SW 1271 (cell line): ENCODE measurements around the gene CAMTA1.

ENCODE experiments used
- DNase-seq, 2 experiments: peaks; one replicate each; lab custom pipeline; 2025; lab: John Stamatoyannopoulos, UW

Gene CAMTA1

DNA sequence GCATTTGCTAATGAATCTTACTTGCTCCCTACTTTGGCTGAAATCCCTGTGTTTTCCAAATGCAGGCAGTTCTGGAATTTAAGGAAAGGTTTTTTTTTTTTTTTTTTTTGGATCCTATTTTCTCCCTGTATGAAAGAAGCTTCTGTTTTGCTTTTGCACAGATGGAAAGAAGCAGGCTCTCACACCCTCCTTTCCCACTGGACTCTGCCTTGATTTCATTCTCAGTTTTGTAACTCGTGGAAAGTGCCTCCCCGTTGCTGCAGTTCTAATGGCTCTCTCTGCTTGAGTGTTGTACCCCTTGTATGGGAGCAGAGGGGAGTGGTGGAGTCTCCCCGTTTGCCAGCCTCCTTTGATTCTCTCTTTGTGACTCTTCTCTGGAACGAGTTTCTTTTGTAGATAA is 291.9 kb downstream of the CAMTA1 start:
- no peak for DNase-seq

DNA sequence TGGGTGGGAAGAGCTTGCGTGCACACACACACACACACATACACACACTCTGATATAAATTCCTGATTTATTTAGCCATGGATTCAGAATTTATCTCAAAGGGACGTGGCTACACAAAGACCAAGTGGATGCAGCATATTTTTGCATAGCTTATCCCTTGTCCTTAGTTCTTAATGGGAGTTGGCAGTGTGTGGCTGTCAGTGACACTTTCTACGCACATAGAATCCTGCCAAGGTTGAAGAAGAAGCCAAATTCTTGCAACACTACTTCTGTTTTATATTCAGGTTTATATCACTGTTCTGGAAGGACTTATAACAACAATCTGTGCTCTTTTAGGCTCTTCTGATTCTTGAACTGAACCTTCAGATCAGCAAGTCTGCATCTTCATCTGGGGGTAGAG is 292.7 kb downstream of the CAMTA1 start:
- no peak for DNase-seq

DNA sequence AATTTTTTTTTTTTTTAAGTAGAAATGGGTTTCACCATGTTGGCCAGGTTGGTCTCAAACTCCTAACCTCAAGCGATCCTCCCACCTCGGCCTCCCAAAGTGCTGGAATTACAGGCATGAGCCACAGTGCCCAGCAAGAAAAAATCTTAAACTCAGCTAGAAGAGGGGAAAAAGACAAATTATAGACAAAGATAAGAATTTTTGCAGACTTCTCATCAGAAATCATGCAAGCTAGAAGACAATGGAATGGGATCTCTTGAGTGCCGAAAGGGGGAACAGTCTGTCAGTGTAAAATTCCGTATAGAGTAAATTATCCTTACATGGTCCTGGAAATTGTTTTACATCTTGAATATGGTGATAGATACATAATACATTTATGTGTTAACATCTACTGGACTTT is 294.4 kb downstream of the CAMTA1 start:
- DNase-seq: no peak

DNA sequence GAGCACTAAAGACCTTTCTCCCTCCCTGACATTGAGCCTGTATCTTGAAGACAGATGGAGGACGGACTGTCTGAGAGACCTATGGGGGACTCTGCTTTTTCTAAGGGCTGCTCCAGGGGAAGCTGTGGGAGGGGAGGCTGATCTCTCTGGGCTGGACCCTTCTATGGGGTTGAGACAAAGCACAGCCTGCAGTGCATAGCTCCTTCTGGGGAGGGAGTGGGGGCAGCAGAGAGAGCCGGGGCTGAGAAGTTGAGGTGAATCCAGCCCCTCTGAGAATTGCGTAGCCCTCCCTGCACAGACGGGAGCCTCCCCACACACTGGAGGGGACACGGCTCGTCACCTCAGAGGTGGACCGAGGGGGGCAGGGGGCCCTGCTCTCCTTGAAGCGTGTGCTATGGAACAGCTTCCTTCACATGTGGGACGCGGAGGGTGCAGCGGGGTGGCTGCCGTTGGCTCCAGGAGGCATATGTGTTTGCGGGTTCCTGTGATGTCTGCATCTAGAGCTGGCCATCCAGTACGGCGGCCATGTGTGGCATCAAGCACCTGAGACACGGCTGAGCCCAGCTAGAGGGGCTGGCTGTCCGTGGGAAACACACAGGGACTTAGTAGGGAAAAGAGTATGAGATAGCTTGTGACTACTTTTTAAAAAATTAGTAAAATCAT is 299.1 kb downstream of the CAMTA1 start:
- no peak for DNase-seq

DNA sequence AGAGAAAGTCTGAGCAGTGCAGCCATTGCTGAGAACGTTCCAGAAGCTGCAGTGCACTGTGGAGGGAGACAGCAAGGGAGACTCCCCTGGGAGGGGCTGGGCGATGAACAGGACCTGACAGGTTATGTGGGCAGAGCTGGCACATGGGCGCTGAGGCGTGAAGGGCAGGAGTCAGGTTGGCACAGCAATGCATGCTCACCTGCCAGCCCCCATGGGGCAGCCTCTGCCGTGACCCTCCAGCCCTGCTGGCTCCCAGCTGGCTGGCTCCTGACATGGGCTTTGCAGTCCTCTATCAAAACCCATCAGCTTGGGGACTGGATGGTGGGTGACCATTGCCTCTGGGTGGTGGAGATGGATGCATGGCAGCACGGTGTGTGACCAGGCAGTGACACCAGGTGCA is 300.3 kb downstream of the CAMTA1 start:
- no peak for DNase-seq

DNA sequence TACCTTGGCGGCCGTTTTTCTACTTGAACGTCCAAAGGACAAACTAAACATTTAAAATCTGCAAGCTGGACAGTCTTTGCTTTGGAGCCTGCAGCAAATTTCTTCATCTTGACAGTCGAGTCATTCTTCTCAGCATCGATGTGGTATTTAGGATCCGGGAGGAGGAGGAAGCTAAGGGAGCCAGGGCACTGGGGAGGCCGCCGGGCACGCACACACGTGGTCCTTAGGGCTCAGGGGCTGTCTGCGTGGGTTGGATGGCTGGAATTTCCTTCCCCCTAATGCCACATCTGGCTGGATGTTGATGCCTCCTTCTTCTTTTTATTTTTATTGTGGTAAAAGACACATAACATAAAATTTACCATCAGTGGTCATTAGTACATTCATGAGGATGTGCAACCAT is 300.9 kb downstream of the CAMTA1 start:
- no peak for DNase-seq

DNA sequence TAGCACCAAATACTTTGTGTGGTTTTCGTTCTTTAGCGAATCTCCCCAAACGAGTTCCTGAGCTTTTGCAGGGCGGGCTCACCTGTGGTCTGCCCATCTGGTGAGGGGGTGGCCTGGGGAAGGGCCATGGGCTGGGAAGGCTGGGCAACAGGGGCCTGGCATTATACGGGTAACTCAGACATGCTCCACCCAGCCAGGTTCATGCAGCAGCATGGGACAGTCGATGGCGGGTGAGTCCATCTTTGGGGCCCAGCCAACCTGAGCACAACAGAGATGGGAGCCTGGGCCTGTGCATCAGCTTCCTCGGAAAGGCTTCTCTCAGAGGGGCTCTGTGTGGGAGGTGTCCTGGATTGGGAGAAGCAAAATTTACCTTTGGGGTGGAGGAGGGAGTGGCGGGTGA is 302.6 kb downstream of the CAMTA1 start:
- no peak for DNase-seq

DNA sequence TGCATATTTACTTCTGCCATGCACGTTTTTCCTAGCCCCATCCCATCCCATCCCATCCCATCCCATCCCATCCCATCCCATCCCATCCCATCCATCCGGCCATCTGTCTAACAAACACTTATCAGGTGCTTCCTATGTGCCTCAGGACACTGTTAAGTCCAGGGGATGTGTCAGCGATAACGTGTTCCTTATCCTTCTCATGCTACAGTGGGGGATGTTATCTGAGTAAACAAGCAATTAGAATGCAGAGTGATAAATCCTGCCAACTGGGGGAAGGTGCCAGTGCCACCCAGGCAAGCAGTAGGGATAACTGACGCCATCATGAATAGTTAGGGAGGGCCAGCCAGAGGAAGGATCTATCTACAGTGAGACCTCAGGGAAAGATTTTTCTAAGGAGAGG is 304.2 kb downstream of the CAMTA1 start:
- DNase-seq: no peak

DNA sequence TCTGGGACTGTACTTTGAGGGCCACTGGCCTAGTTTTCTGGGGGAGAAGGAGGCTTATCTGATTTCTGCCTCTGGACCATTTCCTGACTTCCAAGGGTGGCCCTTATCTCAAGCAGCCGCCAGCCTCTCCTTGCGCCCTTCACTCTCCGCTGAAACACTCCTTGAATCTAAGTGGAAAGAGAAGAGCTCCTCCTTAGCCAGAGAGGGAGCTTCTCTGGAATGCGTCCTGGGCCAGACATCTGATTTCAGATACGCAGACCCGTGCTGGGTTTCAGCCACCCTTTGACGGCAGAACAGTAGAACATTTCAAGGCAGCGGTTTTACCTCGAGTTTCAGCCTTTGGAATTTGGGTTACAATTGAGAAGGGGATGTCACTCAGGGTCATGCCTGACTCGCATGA is 308.0 kb downstream of the CAMTA1 start:
- no peak for DNase-seq

DNA sequence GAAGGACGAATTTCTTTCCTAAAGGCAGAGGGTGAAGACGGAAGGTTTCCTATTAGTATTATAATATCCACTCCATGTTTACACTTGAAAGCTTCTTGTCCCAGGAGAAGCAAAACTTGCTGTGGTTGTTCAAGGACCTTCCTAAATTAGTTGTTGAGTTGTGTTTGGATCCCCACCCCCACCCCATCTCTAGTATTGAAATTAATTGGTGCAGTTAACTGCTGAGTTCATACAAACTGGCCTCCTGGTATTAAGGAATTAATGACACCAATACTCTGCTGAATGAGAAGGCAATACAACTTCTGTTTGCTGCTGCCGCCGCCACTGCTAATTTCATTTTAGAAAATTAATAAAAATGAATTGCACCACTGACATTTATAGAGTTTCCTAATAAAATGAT is 308.8 kb downstream of the CAMTA1 start:
- no peak for DNase-seq

DNA sequence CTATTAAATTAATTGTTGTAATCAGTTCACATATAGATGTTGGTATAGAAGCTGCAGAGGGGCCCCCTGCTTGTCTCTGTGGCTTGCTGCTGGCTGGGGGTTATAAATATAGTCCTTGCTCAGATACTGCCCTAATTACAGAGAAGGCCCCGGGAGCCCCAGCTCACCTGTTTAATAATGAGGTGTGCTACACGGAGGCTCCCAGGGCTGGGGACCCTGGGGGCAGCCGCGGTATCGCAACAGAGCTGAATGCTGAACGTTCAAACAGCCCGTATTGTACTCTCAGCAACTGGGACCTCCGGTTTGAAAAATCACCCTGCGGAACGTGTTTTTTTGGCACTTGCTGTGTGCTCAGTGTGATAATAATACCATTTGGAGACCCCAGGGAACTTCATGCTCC is 309.3 kb downstream of the CAMTA1 start:
- DNase-seq: no peak

DNA sequence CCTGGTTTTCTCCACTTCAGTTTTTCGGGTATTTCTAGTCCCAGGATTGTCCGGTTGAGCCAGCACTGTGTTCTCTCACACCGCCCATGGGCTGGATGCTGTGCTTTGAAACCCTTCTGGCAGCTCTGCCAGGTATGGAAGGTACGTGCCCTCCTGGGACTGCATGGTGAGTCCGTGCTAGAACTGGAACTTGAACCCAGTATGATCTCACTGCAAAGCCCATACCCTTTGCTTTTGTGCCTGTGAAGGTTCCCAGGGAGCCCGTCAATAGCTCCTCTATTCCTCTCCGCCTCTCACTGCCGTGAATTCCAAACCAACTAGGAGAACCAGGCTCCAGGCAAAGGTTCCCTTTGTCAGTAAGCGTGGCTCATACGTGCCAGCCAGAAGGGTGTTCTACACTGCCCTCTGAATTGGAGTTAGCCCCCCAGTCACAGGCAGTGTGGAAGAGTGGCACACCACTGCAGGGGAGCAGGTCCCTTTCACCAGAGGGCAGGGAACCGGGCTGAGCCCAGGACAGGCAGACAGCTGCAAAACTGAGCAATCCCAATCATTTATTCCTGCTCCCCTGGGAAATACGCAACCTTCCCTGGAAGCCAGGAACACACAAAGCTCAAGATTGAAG is 310.2 kb downstream of the CAMTA1 start:
- DNase-seq: no peak

DNA sequence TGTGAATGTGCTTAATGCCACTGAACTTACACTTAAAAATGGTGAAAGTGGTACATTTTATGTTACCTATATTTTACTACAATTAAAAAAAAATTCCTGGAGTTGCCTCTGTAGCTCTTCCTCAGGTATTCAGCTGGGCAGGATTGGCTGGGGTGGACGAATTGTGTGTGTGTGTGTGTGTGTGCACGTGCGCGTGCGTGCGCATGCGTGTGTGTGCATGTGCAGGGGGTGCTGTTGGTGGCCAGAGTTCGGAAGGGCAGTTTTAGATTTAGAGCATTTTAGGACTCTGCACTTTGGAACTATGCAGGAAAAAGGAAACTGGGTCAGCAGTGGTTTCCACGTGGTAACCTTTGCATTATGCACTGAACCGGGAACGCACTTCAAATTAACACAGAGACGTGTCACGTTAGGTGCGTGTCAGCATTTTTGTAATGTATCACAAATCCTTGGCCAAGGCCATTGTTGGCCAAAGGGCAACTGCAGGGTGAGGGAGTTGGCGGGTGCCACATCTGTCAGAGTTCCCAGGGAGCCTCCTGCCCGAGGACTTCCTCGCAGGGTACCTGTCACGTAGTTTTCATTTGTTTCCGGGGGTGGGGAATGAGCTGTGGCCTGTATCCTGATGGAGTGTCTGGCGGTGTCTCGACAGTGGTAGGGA is 312.8 kb downstream of the CAMTA1 start:
- no peak for DNase-seq

DNA sequence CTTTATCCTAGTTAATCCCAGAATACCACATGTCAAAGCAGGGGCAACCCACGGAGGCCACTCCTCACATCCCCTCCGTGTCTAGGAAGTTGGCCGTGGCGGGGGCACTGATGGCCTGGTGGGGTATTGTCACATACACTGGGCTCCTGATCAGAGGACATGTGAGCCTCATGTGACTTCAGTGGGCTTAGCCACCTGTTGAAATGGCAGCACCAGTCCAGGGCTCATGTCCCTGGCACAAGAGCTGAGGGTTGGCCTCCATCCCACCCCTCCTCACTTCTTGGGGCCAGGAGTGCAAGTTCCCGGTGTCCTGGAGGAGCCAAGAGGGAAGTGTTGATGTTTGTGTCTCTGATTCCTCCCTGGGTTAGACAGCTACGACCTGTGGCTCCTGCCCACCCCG is 313.4 kb downstream of the CAMTA1 start:
- no peak for DNase-seq

DNA sequence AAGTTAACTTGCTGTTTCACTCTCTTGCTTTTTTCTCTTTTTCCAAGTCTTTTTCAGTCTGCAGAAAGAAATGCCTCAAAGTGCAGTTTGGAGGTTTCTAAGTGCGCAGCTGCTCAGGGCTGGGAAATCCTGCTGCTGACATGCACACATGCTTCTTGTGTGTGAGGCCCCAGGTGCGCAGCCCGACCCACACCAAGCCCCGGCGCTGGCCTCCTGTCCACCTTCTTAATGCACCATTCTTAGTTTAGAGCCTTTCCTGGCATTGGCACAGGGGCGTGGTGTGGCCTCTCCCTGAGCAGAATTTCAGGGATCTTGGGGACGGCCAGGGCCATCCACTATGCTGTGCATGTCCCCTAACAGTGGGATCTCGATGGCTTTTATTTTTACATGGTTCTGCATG is 315.2 kb downstream of the CAMTA1 start:
- DNase-seq: no peak

DNA sequence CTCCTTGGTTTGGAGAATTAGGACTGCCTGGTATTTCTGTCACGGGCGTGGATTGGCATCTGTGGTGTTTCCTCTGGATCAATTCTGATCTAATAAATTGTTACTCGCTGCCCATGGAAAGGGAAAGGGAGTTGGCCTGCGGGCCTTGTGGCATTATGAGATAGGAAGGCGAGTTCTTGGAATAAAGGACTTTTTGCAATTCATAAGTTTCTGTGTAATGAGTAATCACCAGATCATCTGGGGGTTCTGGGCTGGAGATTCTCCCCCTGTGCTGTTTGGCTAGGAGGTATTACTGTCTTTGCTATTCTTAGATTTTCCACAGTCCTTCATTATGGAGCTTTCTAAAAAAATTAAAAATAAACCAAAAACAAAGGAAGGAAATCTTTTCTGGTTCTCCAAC is 315.9 kb downstream of the CAMTA1 start:
- no peak for DNase-seq

DNA sequence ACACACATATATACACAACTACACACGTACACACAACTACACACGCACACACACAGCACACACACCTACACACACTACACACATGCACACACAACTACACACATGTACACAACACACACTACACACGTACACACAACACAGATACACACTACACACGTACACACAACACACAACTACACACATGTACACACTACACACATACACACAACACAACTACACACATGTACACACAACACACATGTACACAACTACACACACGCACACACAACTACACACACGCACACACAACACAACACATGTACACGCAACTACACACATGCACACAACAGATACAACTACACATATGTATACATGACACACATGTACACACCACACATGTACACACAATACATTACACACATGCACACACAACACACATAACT is 318.1 kb downstream of the CAMTA1 start:
- DNase-seq: no peak

DNA sequence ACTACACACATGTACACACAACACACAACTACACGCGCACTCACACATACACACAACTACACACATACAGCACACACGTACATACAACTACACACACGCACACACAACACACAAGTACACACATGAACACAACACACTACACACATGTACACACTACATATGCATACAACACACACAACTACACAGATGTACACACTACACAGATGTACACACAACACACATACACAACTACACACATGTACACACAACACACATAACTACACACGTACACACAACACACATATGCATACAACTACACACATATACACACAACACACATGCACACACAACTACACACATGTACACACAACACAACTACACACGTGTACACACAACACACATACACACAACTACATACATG is 318.6 kb downstream of the CAMTA1 start:
- DNase-seq: no peak

DNA sequence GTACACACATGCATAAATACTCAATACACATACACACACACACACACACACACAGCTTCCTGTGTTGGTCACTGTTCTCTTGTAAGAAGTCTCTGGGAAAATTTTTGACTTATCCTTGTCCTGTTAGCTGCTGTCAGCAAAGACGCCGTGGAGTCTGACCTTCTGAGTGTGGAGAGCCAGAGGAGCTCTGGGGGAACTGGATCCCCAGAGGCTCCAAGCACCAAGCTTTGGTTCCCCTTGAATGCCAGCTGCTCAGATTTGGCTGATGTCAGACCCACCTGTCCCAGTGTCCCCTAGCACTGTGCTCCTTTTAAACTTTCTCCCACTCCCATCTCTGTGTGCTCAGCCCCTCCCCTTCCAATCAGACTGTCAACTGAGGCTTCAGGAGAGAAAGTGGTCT is 319.1 kb downstream of the CAMTA1 start:
- no peak for DNase-seq

DNA sequence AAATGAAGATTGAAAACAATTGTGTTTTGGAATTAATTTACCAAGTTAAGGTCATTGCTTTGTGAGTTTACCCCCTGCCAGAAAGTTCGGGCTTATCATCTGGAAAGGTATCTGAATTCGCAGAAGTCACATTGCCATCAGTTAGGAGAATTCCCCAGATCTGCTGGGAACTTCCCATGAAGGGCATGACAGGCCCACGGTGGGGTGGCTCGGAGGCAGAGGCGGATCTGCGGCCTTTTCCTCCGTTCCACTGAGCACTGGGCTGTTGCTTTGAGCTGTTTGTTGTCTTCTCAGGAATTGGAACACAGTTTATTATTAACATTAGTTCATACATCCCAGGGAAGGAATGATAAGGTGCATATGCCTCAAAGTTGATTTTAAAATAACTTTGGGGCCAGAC is 320.0 kb downstream of the CAMTA1 start:
- DNase-seq: no peak

DNA sequence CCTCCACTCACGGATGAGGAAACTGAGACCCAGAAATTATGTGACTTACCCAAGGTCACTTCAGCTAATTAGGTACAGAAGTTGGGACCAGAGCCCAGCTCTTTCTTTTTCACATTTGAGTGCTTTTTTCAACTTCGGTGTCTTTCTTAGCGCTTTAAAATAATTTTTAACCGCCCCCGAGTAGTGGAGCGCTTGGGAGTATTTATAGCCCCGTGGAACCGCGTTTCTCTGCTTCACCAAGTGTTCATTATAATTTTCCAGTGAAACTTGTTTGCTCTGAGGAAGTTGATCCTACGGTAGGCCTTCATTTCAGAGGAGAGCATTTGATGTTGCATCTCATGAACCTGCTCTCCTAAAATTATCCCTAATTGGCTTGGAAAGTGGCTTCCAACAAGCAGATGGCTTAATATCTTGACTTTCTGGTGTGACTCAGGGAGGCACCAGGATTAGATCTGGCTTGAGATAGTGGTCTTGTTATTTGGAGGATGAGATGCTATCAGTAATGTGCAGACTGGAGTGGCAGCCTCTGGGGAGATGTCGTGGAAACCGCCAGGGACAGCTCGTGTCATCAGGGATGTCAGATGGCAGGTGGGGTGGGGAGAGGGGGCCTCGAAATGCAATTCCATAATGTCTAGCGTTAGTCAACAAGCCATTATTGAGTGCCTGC is 321.3 kb downstream of the CAMTA1 start:
- DNase-seq: no peak

DNA sequence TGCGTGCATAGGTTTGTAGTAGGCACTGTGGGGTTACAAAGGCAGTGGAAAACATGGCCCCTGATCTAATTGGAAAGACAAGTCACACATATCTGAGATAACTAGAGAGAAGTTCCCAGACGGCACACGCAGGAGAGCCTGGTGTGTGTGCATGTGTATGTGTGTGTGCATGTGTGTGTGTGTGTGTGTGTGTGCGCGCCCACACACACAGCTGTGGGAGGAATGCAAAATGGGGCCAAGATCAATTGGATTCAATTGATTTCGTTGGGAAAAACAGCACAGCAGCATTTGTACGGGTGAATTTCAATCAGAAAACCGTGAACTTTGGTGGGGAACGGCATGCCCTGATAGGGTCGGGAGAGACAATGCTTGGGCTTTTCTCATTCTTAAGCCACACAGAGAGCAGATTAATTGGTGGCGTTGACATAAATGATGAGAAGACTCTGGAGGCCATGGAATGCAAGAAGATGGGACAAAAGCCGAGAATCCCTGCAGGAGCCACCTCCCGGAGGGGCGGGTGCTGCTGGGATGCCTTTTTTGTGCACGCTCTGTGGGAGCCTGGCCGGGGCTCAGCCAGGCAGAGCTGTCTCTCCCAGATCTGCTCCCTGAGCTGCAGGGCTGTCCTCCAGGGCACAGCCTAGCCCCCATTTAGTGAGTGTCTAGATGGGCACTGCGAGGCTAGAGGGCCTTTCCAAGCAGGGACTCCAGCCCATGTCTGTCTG is 322.0 kb downstream of the CAMTA1 start:
- DNase-seq: no peak

DNA sequence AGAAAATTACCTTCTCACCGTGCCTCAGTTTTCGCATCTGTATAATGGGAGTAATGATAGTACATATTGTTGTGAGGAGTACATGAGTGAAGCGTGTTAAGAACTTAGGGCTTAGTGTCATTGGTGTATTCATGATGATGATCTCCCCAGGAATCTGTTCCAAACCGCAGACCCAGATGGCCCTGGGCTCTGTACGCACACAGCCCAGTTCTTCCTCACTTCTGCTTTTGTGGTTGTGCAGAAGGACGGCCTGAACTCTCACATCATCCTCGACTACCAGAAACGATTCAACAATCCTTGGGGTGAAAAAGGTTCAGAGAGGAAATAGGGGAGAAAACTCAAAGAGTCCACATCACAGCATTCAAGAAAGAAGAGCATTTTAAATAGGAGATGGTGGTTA is 323.0 kb downstream of the CAMTA1 start:
- no peak for DNase-seq
